ENCODE data around the gene UPF2.
A peak's percentile ranks its signal among the peaks of the same experiment; 100 is the strongest.
"Not testable (repeated sequence)": the region's sequence is repeated elsewhere in the genome, so short reads cannot be mapped to it uniquely, and the experiment has no call there.

The UPF2 gene

DNA sequence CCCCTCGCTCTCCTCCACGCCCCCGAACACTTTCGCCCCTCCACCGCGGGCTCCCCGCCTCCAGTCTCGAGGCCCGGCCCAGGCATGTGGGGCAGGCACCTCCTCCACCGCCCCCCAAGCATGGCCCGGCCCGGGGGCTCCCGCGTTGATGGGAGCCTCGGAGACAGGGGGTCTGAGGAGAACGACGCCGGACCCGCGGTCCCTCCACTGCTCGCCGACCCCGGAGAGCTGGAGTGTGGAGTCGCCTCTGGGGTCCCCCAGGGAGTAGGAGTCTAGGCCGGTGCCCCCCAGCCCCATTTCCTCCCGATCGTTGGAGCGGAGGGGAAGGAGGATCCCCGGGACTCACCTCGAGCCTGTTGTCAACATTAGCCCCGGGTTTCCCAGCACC, 206 bp downstream of the UPF2 start:
- DNase-seq, result peak; percentile 42 to 57

DNA sequence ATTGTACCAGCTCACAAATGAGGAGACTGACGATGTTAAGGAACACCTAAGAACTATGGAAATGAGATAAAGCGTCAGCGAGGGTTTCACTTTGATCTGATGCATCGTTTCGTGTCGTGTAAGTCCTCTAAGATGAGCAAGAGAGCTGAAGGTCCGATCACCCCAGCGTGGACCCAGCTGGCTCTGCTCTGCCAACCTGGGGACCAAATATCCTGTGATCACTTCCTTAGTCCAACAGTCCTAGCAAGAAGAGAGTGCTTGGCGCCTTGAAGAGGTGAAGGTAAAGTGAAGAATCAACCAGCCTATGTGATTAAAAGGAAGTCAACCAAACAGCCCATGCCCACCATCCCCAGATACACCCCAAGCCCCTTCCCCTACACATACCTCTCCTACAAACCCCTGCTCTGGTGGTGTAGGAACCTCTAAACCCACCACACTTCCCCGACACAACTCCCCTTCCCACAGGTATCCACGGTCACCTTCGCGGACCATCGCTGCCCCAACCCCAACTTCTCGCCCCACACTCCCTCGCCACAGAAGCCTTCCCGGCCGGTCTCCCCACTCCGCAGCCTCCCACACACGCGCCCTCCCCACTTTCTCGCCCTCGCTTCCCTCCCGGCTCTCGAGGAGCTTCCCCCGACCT, 722 bp downstream of the UPF2 start:
- no peak for DNase-seq

DNA sequence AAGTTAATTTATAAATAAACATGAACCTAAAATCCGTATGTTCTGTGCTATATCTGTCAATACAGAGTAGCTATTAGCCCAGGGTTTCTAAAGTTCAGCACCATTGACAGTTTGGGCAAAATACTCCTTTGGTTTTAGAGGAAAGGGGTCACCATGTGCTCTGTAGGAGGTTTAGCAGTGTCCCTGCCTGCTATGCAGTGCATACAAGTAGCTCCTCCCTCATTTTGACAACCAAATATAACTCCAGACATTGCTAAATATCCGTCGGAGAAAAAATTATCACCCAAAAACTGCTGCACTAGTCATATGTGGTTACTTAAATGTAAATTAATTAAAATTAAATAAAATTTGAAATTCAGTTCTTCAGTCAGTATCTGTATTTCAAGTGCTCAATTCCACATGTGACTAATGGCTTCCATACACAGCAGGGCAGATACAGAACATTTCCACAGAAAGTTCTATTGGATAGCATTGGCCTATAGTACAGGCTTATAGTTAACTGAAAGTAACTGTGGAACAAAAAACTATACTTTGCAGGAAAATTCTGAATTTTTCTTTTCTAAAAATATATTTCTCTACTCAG, 6.4 kb downstream of the UPF2 start:
- DNase-seq, result no peak

DNA sequence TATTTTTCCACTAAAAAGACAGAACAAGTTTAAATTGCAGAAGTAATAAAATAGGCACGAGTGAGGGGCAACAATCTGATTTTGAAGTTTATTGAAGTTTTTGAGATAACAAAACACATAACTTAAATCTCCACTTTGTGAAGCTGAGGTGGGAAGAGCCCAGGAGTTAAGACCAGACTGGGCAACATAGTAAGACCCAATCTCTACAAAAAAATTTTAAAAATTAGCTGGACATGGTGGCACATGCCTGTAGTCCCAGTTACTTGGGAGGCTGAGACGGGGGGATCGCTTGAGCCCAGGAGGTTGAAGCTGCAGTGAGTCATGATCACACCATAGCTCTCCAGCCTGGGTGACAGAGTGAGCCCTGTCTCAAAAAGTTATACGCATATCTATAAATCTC, 11.2 kb downstream of the UPF2 start:
- DNase-seq, result no peak

DNA sequence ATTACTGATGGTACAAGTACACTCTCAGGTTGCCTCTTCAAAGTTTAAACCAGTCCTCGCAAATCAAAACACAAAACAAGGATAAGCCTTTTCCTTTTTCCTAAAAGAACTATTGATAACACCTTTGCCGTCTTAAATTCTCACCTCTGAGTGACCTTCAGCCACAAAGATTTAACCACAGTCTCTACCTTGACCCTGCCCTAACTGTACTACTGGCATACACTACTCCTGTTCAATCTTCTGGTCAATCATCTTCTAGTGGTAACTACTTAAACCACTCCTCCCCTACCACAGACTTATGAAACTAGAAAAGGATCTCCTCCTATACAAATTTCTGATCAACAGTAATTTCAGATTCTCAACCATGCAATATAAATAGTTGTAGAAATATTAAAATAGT, 15.1 kb downstream of the UPF2 start:
- DNase-seq, result no peak

DNA sequence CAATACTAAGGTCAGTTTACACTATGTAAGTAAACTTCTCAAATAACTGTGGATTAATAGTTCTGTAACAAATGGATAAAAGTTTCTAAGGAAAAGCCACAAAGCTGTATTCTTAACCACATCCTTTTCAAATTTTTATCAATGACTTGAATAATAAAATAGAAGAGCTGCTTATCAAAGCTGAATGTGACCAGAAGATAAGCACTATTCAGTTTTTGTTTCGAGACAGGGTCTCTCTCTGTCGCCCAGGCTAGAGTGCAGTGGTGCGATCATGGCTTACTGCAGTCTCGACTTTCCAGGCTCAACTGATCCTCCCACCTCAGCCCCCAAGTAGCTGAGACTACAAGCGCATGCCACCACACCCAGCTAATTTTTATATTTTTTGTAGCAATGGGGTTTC, 17.0 kb downstream of the UPF2 start:
- DNase-seq, result no peak

DNA sequence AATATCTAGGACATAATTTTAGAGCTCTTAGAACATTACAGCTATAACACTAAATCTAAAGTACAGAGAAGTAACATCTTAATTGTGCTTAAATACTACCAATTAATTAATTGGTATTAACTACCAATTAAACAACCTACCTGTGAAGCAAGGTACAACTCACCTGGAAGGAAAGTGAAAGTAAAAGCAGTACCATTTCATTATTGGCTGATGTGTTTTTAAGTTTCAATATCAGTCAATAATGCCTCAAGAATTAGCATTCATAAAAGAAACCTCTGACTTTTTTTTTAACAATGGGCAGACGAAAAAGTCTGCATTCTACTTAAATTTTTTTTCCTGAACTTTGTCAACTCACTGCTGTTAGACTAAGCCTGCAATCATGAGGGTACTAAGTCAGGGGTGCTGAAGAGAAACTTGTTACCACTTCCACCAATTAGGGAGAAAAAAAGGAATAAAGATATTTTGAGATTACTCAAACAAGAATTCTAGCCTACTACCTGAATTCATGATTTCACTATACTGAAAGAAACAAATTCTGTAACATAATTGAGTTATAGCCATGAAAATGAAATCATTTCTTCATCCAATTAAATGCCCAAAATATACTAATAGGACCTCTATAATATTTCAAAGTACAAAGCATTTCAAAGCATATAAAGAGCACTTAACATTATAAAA, 19.9 kb downstream of the UPF2 start:
- DNase-seq, result no peak

DNA sequence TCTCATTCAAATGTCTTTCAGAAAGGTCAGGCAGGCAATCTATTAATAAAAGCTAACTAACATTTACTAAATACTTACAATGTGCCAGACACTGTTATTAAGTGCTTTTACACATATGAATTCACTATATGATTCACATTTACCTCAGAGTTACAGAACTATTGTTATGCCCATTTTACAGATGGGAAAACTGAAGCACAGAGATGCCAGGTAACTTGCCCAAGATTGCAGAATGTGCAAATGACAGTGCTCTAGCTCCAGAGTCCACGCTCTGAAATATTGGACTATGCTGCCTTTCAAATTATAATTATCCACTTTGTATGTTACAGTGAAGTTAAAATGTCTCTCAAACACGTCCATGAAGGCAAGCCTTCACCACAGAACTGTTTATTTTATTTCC, 22.0 kb downstream of the UPF2 start:
- no peak for DNase-seq

DNA sequence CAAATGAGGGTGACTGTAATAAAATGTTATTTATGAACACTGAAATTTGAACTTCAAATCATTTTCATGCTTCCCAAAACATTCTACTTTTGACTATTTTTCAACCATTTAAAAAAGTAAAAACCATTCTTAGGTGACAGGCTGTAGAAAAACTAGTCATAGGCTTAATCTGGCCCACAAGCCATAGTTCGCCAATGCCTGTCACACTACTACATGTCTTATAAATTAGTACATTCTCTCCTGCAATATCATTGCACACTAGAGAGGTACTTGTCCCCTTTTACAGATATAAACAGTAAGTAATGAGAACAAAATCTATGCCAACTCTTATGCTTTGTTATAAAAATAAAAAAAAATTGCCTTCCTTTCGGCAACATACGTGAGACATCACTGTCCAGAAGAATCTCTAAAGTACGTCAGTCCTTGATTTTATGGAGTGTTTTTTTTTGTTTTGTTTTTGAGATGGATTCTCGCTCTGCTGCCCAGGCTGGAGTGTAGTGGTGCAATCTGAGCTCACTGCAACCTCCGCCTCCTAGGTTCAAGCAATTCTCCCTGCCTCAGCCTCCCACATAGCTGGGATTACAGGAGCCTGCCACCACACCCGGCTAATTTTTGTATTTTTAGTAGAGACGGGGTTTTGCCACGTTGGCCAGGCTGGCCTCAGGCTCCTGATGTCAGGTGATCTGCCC, 23.2 kb downstream of the UPF2 start:
- no peak for DNase-seq

DNA sequence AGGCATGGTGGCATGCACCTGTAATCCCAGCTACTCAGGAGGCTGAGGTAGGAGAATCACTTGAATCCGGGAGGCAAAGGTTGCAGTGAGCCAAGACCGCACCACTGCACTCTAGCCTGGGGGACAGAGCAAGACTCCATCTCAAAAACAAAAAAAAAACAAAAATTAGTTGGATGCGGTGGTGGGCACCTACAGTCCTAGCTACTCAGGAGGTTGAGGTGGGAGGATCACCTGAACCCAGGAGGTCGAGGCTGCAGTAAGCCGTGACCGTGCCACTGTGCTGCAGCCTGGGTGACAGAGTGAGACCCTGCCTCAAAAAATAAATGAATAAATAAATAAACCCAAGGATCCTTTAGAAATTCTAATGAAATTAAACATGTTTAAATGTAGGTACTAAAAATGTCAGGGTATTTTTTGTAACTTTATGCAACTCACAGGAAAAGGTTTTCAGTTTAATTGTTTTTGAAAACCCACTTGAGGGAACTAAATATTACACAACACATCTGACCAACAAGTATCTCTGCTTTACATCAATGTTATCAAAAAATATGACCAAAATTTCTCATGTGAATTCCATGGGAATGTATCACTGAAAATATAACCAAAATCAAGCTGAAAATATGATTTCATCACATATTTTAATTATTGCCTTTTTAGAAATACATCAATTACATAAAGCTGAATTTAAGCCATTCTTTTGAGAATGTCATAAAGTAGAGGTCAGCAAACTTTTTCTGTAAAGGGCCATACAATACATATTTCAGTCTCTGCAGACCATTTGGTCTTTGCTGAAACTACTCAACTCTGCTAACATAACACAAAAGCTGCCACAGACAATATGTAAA, 23.9 kb downstream of the UPF2 start:
- no peak for DNase-seq

DNA sequence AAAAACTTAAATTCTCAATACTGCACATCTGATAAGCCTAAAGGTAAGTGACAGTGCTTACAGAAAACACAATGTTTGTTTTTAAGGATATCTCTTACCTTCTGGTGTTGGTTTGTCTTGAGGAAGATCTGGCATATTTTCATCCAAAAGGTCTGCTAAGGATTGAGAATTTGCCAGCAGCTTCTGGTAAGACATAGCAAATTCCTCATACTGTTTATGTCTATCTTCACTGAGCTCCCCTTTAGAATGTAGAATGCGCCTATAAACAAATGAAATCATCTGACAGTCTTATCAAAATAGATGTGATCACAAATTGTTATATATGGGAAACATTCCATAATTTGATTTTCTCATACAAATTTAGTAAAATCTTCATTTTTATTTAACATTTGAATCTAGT, 28.7 kb downstream of the UPF2 start:
- no peak for DNase-seq

DNA sequence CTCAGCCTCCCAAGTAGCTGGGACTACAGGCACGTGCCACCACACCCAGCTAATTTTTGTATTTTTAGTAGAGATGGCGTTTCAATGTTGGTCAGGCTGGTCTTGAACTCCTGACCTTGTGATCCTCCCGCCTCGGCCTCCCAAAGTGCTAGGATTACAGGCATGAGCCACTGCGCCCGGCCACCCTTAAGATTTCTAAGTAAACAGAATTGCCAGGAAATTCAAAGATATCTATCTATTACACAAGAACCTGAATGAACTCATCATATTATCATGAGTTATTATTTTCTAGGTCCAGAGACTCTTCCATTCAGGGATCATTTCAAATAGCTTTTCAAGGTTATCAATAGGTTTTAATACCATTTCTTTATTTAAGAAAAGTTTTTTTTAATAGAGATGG, 29.2 kb downstream of the UPF2 start:
- DNase-seq, result not testable (repeated sequence)

DNA sequence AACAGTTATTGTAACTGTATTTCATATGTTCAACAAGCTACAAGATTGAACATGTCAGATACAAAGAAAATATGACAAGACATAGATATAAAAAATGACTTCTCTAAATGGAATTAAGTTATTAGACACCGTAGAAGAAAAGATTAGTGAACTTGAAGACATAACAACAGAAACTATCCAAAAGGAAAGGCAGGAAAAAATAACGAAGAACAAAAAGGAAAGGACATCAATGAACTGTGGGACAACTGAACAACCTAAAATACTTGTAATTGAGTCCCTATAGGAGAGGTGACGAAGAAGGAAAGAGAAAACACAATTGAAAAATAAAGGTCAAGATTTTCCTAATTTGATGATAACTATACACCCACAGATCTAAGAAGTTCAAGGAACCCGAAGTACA, 32.3 kb downstream of the UPF2 start:
- no peak for DNase-seq

DNA sequence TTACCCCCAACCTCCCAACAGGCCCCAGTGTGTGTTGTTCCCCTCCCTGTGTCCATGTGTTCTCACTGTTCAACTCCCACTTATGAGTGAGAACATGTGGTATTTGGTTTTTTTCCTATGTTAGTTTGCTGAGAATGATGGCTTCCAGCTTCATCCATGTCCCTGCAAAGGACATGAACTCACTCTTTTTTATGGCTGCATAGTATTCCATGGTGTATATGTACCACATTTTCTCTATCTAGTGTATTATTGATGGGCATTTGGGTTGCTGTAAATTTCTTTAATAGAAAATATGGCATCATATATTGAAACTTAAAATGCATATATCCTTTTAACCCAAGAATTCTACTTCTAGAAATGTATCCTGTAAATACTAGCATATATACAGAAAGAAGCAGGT, 33.8 kb downstream of the UPF2 start:
- DNase-seq, result not testable (repeated sequence)

DNA sequence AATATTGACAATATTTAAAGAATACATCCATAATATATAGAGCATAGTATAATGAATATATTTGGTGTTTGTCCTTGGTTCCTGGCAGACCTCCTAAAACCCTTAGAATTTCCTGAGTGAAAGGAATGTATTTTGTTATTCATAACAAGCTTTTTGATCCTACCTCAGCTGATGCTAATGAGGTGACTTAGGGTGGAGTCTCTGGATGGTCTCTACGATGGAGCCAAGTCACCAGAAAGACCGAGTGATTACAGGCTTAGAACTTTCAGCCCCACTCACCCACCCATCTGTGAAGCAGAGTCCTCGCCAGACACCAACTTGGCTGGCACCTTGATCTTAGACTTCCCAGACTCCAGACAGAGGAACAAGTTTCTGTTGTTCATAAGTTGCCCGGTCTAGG, 35.9 kb downstream of the UPF2 start:
- DNase-seq, result no peak

DNA sequence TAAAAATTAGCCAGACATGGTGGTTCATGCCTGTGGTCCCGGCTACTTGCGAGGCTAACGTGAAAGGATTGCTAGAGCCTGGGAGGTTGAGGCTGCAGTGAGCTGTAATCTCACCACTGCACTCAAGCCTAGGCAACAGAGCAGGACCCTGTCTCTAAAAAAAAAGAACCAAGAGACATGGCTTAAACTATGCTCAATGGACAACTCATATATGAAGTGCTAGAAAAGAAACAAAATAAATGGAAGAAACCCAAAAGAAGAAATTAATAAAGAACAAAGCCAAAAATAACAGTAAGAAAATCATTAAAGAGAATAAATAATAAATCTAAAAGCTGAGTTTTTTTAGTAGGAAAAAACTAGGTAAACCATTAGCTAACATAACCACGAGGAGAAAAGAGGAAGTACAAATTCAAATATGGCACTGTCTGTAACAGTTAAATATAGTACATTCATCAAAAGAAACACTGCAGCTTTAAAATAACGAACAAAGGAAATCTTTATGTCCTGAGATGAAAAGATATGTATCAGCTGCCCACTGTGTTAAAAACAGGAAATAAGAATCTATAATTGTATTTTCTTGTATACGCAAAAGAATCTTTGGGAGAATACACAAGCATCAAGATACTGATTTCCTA, 48.7 kb downstream of the UPF2 start:
- DNase-seq, result no peak

DNA sequence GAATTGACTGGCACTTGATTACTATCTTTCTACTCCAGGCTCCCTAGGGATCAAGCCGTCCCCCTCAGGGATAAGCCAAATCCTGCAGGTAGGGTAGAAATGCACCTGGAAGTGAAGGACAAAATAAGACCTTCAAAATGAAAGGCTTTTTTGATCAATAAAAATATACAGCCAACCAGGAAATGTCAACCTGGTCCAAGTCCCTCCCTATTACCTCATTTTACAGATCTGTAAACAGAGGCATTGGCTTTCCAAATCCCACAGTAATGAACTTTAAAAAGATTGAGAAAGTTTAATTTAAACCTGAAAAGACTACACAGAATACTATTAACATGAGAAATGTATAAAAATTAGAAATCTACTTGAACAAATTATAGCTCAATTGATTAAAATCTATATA, 53.7 kb downstream of the UPF2 start:
- no peak for DNase-seq

DNA sequence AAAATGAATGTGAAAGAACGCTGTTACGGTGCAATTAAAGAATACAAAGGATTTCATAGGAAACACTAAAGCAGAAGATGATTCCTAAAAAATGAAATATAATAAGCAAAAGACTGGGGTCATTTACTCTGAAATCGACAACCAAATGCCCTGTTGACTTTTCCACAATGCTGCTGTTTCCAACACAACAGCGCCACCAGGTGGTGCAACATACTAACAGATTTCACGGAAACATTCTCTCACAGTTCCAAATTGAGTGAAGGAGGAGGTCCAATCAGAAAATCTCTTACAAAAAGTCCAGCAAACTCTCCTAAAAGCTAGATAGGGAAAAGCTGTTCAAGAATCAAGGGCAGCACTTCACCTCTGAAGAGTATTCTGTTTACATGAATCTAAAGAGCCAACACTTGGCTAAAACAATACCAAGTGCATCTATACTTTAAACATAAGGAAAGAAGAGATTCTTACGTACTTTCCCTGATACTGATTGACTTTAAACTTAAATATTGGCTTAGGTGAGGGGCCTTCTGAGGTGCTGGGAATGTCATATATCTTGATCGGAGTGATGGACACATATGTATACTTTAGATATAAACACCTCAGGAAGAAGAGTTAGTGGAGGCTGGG, 55.9 kb downstream of the UPF2 start:
- peak; percentile 65 to 68 for DNase-seq

DNA sequence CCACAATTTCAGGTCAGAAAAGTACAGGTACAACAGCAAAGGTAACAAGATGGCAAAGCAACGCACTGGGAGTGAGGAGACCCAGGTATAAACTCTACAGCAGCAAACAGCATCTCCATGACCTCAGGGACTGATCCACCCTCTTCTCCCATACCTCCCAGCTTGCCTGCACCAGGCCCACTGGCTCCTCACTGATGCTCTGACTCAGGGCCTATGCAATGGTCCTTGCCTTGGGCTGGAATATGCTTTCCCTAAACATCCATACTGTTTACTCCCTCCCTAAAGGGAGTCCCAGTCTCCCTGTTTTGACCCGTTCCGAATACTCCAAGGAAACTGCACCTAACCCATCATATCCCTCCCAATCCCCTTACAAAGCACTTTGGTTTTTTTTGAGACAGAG, 60.4 kb downstream of the UPF2 start:
- DNase-seq, result no peak

DNA sequence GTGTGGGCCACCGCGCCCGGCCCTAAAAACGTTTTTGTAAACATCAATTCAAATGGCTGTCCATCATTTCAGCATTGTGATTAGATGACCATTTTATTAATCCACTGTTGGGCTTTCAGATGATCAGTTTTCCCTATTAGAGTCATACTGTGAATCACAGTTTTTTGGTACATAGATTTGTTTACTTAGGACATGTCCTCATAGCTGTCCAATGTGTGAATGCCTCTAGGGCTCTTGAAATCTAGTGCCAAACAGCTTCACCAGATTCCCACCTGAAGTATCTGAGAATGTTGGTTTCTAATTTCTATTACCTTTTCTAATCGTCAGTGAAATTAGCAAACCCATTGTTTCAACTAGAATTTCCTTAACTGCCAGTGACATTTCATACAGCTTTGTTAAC, 66.8 kb downstream of the UPF2 start:
- DNase-seq, result no peak

DNA sequence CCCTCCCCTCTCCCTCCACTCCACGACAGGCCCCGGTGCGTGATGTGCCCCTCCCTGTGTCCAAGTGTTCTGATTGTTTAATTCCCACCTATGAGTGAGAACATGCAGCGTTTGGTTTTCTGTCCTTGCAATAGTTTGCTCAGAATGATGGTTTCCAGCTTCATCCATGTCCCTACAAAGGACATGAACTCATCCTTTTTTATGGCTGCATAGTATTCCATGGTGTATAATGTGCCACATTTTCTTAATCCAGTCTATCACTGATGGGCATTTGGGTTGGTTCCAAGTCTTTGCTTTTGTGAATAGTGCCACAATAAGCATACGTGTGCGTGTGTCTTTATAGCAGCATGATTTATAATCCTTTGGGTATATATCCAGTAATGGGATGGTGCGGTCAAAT, 70.1 kb downstream of the UPF2 start:
- DNase-seq, result not testable (repeated sequence)

DNA sequence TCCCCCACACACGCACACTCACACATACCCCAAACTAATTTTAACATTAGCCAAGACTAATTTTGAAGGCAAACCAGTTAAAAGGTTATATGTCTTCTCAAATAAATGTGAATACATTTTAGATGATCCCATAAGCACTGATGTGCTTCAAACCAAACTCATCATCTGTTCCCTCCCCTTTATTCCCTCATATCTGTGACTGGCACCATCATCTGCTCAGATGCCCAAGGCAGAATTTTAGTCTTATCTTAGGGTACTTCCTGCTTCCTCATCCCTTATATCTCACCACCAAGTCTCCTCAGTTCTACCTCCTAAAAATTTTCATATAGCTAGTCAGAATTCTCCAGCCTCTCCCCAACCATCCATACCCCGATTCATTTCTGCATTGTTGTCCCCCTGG, 80.4 kb downstream of the UPF2 start:
- DNase-seq, result no peak
